KMS-11 (cell line): ENCODE data around the gene RRBP1.

ENCODE experiments used
- H2AFZ ChIP-seq: fragments of 200-600 bp; sonication (generic); 2 replicates; pipeline ENCODE4 v1.6.1; 2016; ENCODE audit warnings: antibody characterized with exemption, mixed run types, low read depth
- H3K27ac ChIP-seq: fragments of 200-600 bp; sonication (generic); 2 replicates; pipeline ENCODE4 v1.6.1; 2016; ENCODE audit warnings: mild to moderate bottlenecking, mixed run types
- H3K27me3 ChIP-seq: fragments of 200-600 bp; sonication (generic); 2 replicates; pipeline ENCODE4 v1.6.1; 2017; ENCODE audit warnings: mild to moderate bottlenecking, low read depth, mixed run types, moderate library complexity; ENCODE audit not compliant: insufficient read depth
- H3K36me3 ChIP-seq: fragments of 200-600 bp; sonication (generic); 2 replicates; pipeline ENCODE4 v1.6.1; 2017; ENCODE audit warnings: mild to moderate bottlenecking, mixed run types; ENCODE audit not compliant: insufficient read depth
- H3K4me1 ChIP-seq: fragments of 200-600 bp; sonication (generic); 2 replicates; pipeline ENCODE4 v1.6.1; 2016; ENCODE audit warnings: mild to moderate bottlenecking, low read depth, mixed run types; ENCODE audit not compliant: poor library complexity, severe bottlenecking
- H3K4me2 ChIP-seq: fragments of 200-600 bp; sonication (generic); 2 replicates; pipeline ENCODE4 v1.7.0; 2016; ENCODE audit warnings: mild to moderate bottlenecking, mixed run types
- H3K4me3 ChIP-seq: fragments of 200-600 bp; sonication (generic); IDR thresholded peaks from 2 replicates; pipeline ENCODE4 v1.6.1; 2017; ENCODE audit warnings: low read depth, low read length, mixed read lengths; ENCODE audit not compliant: insufficient read depth
- H3K79me2 ChIP-seq: fragments of 200-600 bp; sonication (generic); 2 replicates; pipeline ENCODE4 v1.6.1; 2016; ENCODE audit warnings: low read depth, mixed run types; ENCODE audit not compliant: insufficient read depth
- H3K9ac ChIP-seq: fragments of 200-600 bp; sonication (generic); 2 replicates; pipeline ENCODE4 v1.6.1; 2016; ENCODE audit warnings: mild to moderate bottlenecking, mixed run types
- H4K20me1 ChIP-seq: fragments of 200-600 bp; sonication (generic); 2 replicates; pipeline ENCODE4 v1.6.1; 2016; ENCODE audit warnings: mild to moderate bottlenecking, mixed run types; ENCODE audit not compliant: insufficient read depth
- TF ChIP-seq, protein P1 (sequence below): fragments of 200-600 bp; sonication (generic); conservative IDR thresholded peaks from 2 replicates; pipeline ENCODE4 v1.6.1; 2017; ENCODE audit warnings: low read depth, mild to moderate bottlenecking, antibody characterized with exemption, low read length, moderate library complexity, mixed read lengths

The RRBP1 gene

DNA sequence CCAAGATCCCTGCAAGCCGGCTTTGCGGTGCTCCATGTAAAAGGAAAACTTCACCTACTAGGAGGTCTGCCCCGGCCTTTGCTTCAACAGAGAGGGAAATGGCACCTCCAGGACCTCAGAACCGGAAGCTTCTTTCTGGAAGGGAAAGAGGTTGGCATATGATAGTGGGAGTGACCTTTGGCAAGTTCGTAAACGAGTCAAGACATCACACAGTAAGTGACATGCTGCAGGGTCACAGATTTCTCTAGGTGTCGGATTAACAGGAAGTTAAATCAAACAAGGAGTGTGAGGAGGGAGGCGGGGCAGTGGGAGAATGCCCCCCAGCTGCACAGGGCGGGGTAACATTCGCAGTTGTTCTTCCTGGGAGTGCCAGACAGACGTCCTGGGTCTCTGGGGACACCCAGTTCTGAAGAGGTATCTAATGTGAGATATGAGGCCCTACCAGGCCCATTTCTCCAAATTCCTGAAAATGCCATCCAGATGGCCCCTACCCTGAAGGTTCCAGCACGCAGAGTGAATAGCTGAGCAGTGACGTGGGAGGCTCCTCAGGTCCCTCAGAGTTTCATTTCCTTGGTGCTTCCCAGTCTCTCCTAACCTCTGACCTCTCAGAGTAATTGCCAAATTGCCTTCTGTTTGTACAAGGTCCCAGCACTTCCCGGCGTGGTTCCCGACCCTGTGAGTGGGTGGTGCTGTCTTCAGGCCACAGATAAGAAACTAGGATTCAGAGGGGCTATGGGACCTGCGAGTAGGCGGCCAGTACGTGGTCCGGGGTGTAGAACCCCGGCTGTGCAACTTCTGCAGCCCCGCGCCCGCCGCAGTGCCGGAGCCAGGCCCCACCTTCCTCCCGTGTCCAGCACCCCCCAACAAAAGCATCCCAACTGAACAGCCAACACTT is 1.9 kb downstream of the RRBP1 start:
- Histone ChIP-seq H3K79me2 (peaks cover 39% of the 10 kb centered on the region), H4K20me1 (no peaks in the 10 kb centered on the region), H3K4me1 (peaks cover 26% of the 10 kb centered on the region), H3K4me3 (no peak overlapping the region), H3K27ac (no peak overlapping the region), H3K4me2 (peak overlapping the region; percentile 60), H3K9ac (peak overlapping the region; percentile 42; the same call in 1 of the 2 replicates), H3K36me3 (no peaks in the 10 kb centered on the region), H2AFZ (no peak overlapping the region), H3K27me3 (no peaks in the 10 kb centered on the region)
- TF ChIP-seq, protein P1, sequence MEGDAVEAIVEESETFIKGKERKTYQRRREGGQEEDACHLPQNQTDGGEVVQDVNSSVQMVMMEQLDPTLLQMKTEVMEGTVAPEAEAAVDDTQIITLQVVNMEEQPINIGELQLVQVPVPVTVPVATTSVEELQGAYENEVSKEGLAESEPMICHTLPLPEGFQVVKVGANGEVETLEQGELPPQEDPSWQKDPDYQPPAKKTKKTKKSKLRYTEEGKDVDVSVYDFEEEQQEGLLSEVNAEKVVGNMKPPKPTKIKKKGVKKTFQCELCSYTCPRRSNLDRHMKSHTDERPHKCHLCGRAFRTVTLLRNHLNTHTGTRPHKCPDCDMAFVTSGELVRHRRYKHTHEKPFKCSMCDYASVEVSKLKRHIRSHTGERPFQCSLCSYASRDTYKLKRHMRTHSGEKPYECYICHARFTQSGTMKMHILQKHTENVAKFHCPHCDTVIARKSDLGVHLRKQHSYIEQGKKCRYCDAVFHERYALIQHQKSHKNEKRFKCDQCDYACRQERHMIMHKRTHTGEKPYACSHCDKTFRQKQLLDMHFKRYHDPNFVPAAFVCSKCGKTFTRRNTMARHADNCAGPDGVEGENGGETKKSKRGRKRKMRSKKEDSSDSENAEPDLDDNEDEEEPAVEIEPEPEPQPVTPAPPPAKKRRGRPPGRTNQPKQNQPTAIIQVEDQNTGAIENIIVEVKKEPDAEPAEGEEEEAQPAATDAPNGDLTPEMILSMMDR = no peak

DNA sequence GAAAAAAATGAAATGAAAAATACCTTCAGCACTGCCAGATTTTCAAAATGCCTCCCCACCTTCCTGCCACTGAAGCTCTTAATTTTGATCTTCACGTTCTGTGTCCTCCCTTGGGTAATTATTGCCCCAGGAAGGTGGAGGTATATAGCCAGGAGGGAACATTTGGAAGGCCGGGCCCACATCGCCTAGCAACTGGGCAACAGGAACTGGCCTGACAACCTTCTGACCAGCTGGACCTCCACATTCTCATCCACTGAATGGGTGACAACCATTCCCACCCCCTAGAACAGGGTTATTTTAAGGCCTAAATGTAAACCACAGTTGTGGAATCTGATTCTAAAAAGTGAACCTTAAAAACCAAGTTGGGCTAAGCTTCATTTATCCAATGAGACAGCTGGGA is 3.2 kb downstream of the RRBP1 start:
- no peak overlapping the region for H3K4me2 ChIP-seq
- H3K27me3 ChIP-seq = no peaks in the 10 kb centered on the region
- H3K36me3 ChIP-seq = no peaks in the 10 kb centered on the region
- no peak overlapping the region for H3K27ac ChIP-seq
- no peak overlapping the region for H3K4me3 ChIP-seq
- H3K79me2 ChIP-seq = peaks cover 45% of the 10 kb centered on the region
- H2AFZ ChIP-seq = no peak overlapping the region
- TF ChIP-seq, protein P1 = no peak
- H4K20me1 ChIP-seq = no peaks in the 10 kb centered on the region
- H3K9ac ChIP-seq = no peak overlapping the region
- H3K4me1 ChIP-seq = peaks cover 26% of the 10 kb centered on the region

DNA sequence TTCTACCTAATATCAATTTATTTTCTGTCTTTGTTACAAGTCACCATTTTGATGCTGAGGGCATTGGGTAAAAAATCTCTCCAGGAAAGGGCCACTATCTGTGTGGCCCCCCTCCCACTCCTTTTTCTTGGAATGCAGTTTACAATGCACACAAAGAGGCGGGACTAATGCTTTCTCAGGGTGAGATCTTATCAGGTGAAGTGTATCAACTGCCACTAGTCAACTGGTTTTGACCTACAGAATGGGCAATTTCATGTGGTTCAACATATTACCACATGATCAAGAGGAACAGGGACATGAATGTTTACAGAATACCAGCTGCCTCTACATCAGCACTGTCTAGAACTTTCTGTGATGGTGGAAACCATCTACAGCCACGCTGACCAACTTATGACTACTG is 3.7 kb downstream of the RRBP1 start:
- Histone ChIP-seq H3K9ac (no peak overlapping the region), H3K4me2 (no peak overlapping the region), H3K36me3 (no peaks in the 10 kb centered on the region), H2AFZ (no peak overlapping the region), H3K27ac (no peak overlapping the region), H3K27me3 (no peaks in the 10 kb centered on the region), H4K20me1 (no peaks in the 10 kb centered on the region), H3K4me1 (peaks cover 26% of the 10 kb centered on the region), H3K79me2 (peaks cover 51% of the 10 kb centered on the region), H3K4me3 (no peak overlapping the region)
- TF ChIP-seq, protein P1 = no peak

DNA sequence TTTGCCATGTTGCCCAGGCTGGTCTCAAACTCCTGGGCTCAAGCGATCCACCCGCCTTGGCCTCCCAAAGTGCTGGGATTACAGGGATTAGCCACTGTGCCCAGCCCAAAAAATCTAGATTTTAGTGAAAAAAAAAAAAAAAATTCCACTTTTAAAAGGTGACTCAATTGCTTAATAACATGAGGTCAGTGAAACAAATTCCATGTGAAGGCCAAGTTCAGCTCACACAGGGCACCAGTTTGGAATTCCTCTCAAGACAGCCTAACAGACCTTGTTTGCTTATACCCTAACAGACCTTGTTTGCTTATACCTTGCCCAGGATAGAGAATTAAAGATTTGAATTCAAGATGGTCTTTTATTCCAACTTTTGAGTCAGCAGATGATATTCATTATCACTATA is 5.1 kb downstream of the RRBP1 start:
- H3K4me1 ChIP-seq = peaks cover 21% of the 10 kb centered on the region
- no peaks in the 10 kb centered on the region for H3K27me3 ChIP-seq
- TF ChIP-seq, protein P1 = no peak
- no peak overlapping the region for H3K4me2 ChIP-seq
- no peak overlapping the region for H3K4me3 ChIP-seq
- no peak overlapping the region for H3K9ac ChIP-seq
- no peak overlapping the region for H2AFZ ChIP-seq
- peaks cover 59% of the 10 kb centered on the region for H3K79me2 ChIP-seq
- H4K20me1 ChIP-seq = no peaks in the 10 kb centered on the region
- no peak overlapping the region for H3K27ac ChIP-seq
- H3K36me3 ChIP-seq = no peaks in the 10 kb centered on the region
